ENCODE measurements around the gene NTNG1.

The NTNG1 gene

GRCh38 chr1:107195476-107195875 lies 54.6 kb downstream of the NTNG1 start:
- Histone ChIP-seq H3K9ac (ENCODE audit: low read length) (no peak overlapping the region), H3K4me2 (ENCODE audit: low read depth, low read length) (no peak overlapping the region)
- TF ChIP-seq EZH2phosphoT487 (IDR thresholded peaks at IDR 0.05; ENCODE audit: low read length) (no peak), CTCF (IDR thresholded peaks at IDR 0.05; ENCODE audit: low read length) (no peak), EZH2 (optimal IDR thresholded peaks at IDR 0.05; ENCODE audit: low read depth, low read length) (no peak)

GRCh38 chr1:107196973-107197562 lies 56.2 kb downstream of the NTNG1 start:
- DNase-seq, result peak; percentile 25
- no peaks in the 10 kb centered on the region for H4K20me1 ChIP-seq (ENCODE audit: insufficient read depth, low read length)
- H3K27ac ChIP-seq (ENCODE audit: low read length), result no peak overlapping the region
- H3K4me2 ChIP-seq (ENCODE audit: low read depth, low read length), result no peak overlapping the region
- no peak overlapping the region for H3K4me3 ChIP-seq (ENCODE audit: low read length)
- H3K27me3 ChIP-seq (replicated peaks; ENCODE audit: insufficient read depth, low read length), result no peaks in the 10 kb centered on the region
- no peaks in the 10 kb centered on the region for H3K36me3 ChIP-seq (replicated peaks; ENCODE audit: insufficient read depth, low read length)
- no peaks in the 10 kb centered on the region for H3K4me1 ChIP-seq (ENCODE audit: low read length)
- no peaks in the 10 kb centered on the region for H3K9me2 ChIP-seq (replicated peaks; ENCODE audit: insufficient read depth, low read length)
- no peaks in the 10 kb centered on the region for H3K9me3 ChIP-seq (replicated peaks; ENCODE audit: insufficient read depth, low read length)
- no peak overlapping the region for H2AFZ ChIP-seq (ENCODE audit: low read length)
- no peak overlapping the region for H3K9ac ChIP-seq (ENCODE audit: low read length)
- no peaks in the 10 kb centered on the region for H3K79me2 ChIP-seq (ENCODE audit: low read length)
- TF ChIP-seq EZH2 (optimal IDR thresholded peaks at IDR 0.05; ENCODE audit: low read depth, low read length) (no peak), CTCF (IDR thresholded peaks at IDR 0.05; ENCODE audit: low read length) (peak; percentile 35)
- no peaks in the 10 kb centered on the region for H3F3A ChIP-seq (ENCODE audit: insufficient read depth, low read length)

More at GRCh38 chr1:107195476-107195875, 54.6 kb downstream of the NTNG1 start:
- Histone ChIP-seq H3K4me1 (ENCODE audit: low read length) (no peaks in the 10 kb centered on the region), H3F3A (ENCODE audit: insufficient read depth, low read length) (no peaks in the 10 kb centered on the region), H3K27me3 (replicated peaks; ENCODE audit: insufficient read depth, low read length) (no peaks in the 10 kb centered on the region), H3K9me3 (replicated peaks; ENCODE audit: insufficient read depth, low read length) (no peaks in the 10 kb centered on the region), H3K4me3 (ENCODE audit: low read length) (no peak overlapping the region), H2AFZ (ENCODE audit: low read length) (no peak overlapping the region), H3K79me2 (ENCODE audit: low read length) (no peaks in the 10 kb centered on the region), H3K36me3 (replicated peaks; ENCODE audit: insufficient read depth, low read length) (no peaks in the 10 kb centered on the region), H4K20me1 (ENCODE audit: insufficient read depth, low read length) (no peaks in the 10 kb centered on the region), H3K9me2 (replicated peaks; ENCODE audit: insufficient read depth, low read length) (no peaks in the 10 kb centered on the region), H3K27ac (ENCODE audit: low read length) (no peak overlapping the region)
- no peak for DNase-seq

GRCh38 chr1:107198561-107198960 lies 57.7 kb downstream of the NTNG1 start:
- H3K27ac ChIP-seq (ENCODE audit: low read length), result no peak overlapping the region
- no peak overlapping the region for H3K4me3 ChIP-seq (ENCODE audit: low read length)
- H3K4me2 ChIP-seq (ENCODE audit: low read depth, low read length), result no peak overlapping the region
- no peak for TF ChIP-seq CTCF (IDR thresholded peaks at IDR 0.05; ENCODE audit: low read length)
- TF ChIP-seq EZH2phosphoT487 (IDR thresholded peaks at IDR 0.05; ENCODE audit: low read length), result no peak
- no peak for TF ChIP-seq EZH2 (optimal IDR thresholded peaks at IDR 0.05; ENCODE audit: low read depth, low read length)
- no peak for DNase-seq
- no peaks in the 10 kb centered on the region for H3K36me3 ChIP-seq (replicated peaks; ENCODE audit: insufficient read depth, low read length)
- H2AFZ ChIP-seq (ENCODE audit: low read length), result no peak overlapping the region
- no peaks in the 10 kb centered on the region for H3F3A ChIP-seq (ENCODE audit: insufficient read depth, low read length)
- no peaks in the 10 kb centered on the region for H3K79me2 ChIP-seq (ENCODE audit: low read length)
- no peaks in the 10 kb centered on the region for H3K4me1 ChIP-seq (ENCODE audit: low read length)
- no peaks in the 10 kb centered on the region for H4K20me1 ChIP-seq (ENCODE audit: insufficient read depth, low read length)
- no peaks in the 10 kb centered on the region for H3K27me3 ChIP-seq (replicated peaks; ENCODE audit: insufficient read depth, low read length)
- H3K9ac ChIP-seq (ENCODE audit: low read length), result no peak overlapping the region
- no peaks in the 10 kb centered on the region for H3K9me3 ChIP-seq (replicated peaks; ENCODE audit: insufficient read depth, low read length)
- H3K9me2 ChIP-seq (replicated peaks; ENCODE audit: insufficient read depth, low read length), result no peaks in the 10 kb centered on the region

Data from MM.1S (cell line).